HG03575 (cell line): ENCODE measurements around the gene TMEM132D.
"Not testable (repeated sequence)": the region's sequence is repeated elsewhere in the genome, so short reads cannot be mapped to it uniquely, and the experiment has no call there.

Source experiments
- ATAC-seq: cut with Tn5 transposase; IDR thresholded peaks from one replicate; pipeline ENCODE4 v1.9.1; 2021; ENCODE audit not compliant: unreplicated experiment, insufficient number of reproducible peaks, low FRiP score; ENCODE audit errors: extremely low read depth

Gene TMEM132D

DNA sequence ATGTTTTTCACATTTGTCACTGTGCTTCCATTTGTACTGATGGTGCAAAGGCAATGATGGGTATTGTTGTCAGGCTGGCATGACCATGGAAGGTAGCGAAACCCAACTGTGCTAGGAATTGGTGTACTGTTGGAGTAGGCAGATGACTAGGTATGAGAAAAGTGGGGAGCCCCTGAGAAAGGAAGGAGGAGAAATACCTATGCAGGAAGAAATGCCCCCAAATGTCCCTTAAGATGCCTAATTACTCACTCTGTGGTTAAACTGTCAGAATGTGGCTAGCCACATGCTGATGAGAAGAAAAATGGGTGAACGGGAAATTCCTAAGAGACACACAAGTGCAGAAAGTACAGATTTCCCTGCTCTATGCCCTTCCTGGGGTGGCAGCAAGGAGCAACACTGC, 339.1 kb downstream of the TMEM132D start:
- no peak for ATAC-seq

DNA sequence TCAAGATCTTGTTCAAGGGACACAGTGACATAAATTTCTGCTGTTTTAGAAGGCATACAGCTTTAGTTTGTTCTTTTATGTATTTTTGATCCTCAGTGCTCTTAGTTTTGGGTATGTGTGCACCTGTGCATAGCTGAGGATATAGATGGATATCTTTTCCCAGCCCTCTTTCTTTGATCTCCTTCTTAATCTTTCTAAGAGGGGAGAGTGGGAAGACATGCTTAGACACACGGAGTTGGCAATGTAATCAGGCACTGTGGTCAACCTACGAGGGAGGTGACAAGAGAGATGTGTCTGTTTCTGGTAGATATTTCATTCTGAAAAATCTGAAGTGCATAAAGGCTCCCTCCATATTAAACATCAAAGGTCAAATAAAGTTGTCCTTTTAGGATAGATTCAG, 340.6 kb downstream of the TMEM132D start:
- no peak for ATAC-seq

DNA sequence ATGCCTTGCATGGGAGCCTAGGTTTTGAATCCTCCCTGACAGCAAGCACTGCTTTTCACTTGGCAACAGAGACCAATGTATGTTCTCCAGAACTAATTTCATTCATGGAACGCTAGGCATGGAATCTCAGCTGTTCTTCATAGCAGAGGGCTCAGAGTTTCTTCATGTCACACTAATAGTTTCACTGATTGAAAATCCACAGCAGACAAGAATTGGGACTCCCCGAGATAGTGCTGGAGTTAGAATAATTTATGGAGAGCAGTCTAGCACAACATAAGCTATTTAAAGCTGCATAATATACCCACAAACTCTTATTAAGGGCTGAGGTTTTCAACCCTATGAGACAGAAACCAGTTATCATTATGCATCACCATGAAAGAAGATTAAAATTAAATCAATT, 342.5 kb downstream of the TMEM132D start:
- no peak for ATAC-seq

DNA sequence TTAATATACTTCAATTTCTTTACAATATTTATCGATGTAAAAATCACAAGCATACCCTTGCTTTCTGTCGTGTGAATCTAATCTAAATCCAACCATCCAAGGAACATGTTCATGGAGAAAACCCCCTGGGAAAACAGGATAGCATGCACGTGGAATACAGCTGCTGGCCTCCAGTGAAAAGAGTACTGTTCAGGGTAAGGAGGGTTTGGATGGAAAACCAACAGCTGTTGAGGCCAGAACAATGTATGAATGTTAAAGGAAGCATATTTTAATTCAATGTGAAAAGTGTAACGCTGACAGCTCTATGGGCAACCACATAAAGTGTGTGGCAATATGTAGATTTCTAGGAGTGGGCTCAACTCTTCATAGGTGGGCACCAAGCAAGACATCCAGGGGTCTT, 344.0 kb downstream of the TMEM132D start:
- ATAC-seq = no peak

DNA sequence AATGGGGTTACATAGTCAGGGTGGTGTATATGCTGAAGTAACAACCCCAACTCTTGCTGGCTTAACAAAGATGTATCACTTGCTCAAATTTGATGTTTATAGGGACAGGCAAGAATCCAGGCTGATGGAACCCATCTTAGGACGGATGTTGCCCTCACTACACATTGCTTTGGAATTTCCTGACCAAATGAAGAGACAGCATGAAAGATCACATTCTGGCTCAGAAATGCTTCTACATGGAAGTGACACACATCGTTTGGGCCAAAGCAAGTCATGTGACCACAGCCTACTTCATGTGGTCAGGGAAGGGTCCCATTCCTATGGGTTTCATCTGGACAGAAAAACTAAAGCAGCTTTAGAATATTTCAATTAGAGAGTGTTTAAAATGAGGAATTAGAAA, 345.8 kb downstream of the TMEM132D start:
- no peak for ATAC-seq

DNA sequence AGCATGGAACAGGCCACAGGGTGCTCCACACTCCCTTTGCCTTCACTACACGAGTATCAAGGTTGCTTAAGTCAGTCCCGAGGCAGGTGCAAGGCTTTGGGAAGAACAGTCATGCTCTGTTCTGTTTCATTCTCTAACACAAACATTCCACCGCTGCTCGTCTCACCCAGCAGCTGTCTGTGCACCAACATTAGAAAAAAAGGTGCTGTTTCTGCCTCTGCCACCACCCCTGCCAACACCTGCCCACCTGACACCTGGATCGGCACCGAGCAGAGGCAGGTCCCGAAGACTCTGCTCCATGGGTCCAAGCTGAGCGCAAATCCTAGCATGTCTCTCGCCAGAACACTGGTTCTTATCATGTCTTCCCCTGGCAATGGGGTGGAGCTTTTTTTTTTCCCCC, 347.7 kb downstream of the TMEM132D start:
- no peak for ATAC-seq

DNA sequence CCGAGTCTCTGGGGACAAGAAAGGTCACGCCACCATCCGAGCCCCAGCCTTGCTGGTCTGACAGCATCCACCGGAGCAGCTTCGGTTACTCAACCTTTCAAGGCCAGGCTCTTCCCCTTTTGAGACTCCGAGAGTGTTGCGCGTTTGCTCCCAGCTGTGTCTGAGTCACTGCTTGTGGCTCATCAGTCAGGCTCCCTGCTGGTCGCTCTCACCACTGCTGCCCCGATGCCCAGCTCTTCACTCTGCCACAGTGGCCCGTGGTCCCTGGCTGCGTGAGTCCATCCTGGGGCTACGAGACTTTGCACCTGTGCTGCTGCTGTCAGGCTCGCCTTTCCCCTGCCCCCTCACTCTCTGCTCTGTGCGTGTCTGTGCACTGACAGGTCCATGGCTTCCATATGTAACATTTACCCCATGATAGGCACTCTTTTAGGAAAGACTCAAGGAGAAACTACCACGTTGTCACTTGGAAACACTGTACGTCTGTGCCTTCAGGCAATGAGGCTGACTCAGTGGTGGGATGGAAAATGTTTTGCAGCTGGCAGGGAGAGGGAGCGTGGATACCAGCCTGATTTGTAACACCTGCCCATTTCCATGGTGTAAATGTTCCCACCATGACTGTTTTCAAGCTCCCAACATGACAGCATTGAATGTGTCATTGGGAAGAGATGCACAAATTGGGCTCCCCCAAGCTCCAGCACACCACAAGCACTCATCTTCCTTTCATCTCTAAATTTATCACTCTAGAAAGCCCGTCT, 350.7 kb downstream of the TMEM132D start:
- ATAC-seq = no peak

DNA sequence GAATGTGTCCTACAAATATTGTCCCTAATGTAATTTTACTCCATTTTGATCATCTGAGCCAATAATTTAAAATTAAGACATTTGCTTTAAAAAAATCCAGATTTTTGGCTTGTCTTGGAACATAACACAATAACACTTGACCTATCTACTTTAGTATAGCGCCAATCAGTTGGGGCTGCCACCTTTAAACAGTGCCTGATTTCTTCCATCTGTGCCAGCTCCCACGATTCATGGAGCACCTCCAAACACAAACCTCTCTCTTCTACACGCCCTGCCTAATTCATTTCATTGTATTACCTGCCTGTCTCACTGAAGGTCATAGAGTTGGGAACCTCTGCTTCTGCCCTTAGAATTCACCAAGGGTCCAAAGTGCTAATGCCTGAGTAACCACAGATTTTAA, 352.4 kb downstream of the TMEM132D start:
- no peak for ATAC-seq

DNA sequence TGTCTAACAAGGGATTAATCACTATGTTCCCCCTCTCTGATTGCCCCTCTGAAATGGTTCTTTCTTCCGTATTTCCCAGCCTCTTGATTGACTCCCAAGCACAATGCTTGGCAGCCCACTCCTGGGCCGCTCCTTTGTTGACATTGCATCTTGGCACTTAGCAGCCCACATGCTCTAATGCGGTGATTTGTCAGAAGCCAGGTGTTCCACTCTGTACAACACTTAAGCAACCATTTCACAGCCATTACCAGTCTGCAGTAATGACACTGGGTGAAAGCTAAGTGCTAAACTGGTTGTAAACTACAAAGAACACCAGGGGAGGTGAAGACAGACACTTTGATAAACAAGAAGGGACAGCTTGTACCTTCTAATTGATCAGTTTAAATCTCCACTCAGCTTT, 353.5 kb downstream of the TMEM132D start:
- ATAC-seq = no peak

DNA sequence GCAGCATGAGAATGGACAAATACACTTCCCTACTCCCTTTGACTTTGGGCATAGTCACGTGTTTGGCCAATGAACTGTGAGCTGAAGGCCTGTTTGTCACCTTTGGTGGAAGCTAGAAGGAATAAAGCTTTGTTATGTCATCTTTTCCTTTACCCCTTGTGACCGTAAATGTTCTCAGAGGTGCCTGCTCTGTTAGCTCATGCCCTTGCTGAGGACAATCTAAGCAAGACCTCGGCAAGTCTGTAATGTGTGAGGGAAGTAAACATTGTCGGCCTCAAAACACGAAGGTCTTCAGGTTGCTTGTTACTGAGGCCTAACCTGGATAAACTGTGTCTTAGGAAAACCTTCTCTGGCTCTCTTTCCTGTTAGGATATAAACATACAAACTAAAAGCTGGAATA, 354.2 kb downstream of the TMEM132D start:
- no peak for ATAC-seq

DNA sequence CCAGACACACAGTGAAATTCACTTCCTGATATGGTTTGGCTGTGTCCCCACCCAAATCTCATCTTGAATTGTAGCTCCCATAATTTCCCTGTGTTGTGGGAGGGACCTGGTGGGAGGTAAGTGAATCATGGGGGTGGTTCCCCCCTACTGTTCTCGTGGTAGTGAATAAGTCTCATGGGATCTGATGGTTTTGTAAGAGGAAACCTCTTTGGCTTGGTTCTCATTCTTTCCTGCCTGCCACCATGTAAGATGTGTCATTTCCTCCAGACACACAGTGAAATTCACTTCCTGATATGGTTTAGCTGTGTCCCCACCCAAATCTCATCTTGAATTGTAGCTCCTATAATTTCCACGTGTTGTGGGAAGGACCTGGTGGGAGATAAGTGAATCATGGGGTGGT, 354.8 kb downstream of the TMEM132D start:
- not testable (repeated sequence) for ATAC-seq

DNA sequence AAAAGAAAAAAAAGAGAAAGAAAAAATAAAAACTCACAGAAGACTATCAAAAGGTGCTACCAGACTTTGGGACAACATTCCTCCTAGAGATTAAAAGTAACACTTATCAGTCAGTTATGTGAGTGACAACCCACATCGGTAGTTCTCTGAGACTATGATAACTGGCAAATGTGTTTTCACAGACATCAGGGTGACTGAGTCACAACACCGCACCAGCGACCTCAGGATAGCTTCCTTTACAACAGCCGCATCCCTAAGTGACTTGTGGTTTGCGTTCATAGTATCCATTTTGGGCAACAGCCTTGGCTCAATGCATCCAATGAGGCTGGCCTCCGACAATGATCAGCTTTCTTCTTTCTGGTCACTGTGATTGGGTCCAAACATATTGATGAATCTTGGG, 359.1 kb downstream of the TMEM132D start:
- ATAC-seq = no peak

DNA sequence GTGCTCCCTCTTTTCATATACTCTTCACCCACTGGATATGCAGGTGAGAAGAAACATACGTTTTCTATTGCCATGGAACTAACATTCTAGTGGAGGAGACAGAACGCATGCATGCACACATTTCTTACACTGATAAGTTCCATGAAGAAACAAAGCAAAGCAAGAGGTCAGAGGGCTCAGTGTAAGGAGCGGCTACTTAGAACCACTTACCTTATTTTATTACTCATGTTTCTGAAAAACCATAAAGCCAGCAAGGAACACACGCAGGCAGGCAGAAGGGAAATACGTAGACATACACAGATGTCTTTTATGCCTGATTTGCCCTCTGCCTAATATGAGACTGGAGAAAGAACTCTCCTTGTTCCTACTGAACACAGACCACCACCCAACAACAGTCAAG, 362.9 kb downstream of the TMEM132D start:
- ATAC-seq = no peak

DNA sequence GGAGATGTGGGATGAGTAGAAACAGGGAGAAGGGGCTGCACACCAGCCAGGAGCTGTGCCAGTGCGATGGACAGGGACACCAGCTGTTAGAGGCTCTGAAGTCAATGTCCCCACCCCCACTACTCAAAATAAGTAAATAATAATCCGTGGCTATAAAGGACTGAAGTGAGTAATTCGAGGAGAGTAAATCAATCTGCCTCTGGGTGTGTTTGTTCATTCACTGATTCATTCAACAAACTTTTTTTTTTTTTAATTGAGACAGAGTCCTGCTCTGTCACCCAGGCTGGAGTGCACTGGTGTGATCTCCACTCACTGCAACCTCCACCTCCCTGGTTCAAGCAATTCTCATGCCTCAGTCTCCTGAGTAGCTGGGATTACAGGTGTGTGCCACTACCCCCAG, 363.6 kb downstream of the TMEM132D start:
- ATAC-seq = no peak

DNA sequence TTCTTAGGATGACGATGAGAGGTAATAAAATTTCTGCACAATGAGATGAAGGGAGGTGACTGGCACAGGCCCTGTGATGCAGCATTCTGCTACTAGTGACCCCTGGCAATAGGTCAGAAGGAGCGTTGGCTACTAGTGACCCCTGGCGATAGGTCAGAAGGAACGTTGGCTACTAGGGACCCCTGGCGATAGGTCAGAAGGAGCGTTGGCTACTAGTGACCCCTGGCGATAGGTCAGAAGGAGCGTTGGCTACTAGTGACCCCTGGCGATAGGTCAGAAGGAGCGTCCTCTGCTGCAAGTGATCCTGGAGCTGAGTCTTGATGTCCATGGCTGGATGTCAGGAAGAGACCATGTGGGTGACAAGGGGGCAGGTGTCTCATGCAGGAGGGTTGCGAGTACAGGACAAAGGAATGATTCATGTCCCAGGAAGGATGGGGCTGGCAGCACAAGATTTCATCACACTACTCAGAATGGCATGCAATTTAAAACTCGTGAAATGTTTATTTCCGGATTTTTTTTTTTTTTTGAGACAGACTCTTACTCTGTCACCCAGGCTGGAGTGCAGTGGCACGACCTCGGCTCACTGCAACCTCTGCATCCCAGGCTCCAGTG, 365.0 kb downstream of the TMEM132D start:
- not testable (repeated sequence) for ATAC-seq

DNA sequence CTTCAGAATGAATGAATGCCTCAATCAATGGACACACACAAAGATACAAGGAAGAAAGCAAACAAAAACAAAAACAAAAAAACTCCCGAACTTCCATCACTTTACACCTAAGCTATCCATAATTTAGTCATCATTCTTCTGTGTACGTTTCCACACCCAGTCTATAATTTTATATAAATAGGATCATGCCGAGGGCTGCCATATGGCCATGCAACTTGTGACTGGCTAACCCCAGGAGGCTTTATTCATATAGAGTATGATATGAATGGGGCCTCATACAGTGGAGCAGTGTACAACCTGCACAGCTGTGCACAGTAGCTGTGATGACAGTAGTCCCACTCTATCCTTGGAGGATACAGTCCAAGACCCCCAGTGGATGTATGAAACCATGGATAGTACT, 365.7 kb downstream of the TMEM132D start:
- no peak for ATAC-seq

DNA sequence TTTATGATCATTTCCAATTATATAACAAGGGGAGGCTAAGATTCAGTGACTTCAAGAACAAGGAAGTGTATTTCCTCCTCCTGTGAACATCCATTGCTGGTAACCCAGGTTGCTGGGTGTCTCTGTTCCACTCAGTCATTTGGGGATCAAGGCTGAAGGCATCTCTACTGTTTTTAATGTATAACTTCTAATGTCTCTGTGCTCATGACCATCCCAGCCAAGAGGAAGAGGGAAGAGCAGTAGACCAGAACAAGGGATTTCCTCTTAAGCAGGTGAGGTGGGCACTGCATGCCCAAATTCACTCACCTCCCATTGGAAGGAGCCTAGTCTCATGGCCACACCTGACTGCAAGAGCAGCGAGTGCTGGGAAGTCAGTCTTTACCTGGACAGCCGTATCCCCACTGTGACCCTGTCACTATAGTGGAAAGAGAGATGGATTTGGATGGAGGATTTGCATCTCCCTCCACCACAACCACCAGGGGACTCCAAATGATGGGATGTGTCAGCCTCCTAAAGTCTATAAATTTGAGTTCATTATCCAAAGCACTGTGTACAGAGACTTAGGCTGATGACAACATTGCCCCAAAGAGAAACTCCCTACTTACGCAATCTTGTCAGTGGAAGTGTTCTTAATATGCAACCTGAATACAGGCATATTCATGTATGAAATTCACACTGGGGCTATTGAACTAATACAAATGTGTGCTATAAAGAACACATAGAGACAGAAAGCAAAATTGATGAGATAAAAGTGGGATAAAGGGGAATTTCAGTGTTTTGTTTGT, 368.7 kb downstream of the TMEM132D start:
- ATAC-seq = no peak

DNA sequence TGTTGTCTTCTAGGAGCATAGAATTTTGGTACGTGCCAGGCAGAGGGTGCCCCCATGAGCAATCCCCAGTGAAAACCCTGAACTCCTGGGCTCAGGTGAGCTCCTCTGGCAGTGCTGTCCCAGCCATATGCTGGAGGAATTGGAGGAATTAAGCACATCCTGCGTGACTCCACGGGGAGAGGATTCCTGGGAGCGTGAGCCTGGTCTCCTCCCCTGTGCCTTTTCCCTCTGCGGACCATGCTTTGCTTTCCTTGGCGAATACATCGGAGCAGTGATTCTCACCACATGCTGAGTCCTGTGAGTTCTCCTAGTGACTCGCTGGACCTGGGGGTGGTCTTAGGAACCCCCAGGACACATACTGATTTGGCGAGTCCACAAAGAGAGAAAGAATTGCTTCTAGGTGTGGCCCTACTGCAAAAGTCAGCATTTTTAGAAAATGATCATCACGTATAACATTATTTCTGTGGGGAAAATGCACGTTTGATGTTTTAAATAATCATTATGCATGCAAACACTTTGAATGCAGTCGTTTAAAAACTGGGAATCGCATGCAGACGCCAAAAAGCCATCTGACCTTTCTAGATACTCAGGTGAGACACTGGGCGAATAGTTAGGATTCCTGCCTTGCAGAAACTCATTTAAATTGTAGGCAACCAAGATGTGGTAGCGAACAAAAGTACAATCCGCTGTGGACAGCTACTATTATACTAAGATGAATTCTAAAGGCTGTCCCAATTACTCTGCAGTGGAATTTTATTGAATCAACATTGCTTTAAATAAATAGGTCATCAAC, 370.9 kb downstream of the TMEM132D start:
- ATAC-seq = no peak

DNA sequence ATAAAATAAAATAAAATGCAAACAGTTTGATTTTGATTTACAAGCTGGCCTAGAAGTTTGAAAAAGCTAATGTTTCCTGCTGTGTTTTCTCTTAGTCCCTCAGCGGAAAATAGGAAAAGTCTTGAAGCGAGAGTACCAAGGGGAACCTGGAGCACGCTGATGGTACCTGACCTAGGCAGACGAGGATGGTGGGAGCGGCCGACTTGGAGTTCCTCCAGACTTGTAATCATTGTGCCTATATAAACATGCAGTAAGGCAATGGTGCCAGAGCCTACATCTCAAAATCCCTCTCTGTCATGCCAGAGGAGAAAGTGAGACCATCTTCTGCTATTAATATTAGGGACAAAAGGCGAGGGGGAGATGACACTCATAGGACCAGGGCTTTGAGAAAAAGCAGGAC, 371.7 kb downstream of the TMEM132D start:
- ATAC-seq = no peak
